Brain microvascular endothelial cell (primary cell): ENCODE results near the gene MCRS1.

Experiments
- DNase-seq: peaks from one replicate; pipeline ENCODE4 v3.0.0-alpha.2; 2020
- H3K27ac ChIP-seq: fragments of 250-450 bp; sonication (Bioruptor Pico); 2 replicates; pipeline ENCODE4 v1.5.1; 2020; ENCODE audit warnings: mild to moderate bottlenecking, moderate library complexity
- H3K27me3 ChIP-seq: fragments of 250-450 bp; sonication (Bioruptor Pico); replicated peaks from 2 replicates; pipeline ENCODE4 v1.5.1; 2020; ENCODE audit warnings: mild to moderate bottlenecking
- H3K36me3 ChIP-seq: fragments of 250-450 bp; sonication (Bioruptor Pico); replicated peaks from 2 replicates; pipeline ENCODE4 v1.5.1; 2020; ENCODE audit warnings: mild to moderate bottlenecking
- H3K4me3 ChIP-seq: 2 replicates; pipeline ENCODE4 v1.5.1; 2011; ENCODE audit warnings: low read depth, mild to moderate bottlenecking, control low read depth, low read length, moderate library complexity
- in situ Hi-C: cut with HindIII; loops from 2 replicates; pipeline ENCODE4 v1.10.0; 2017; ENCODE audit warnings: low sequenced_read_pairs, low pct_ligation_motif_present
- TF ChIP-seq, protein P1 (sequence below): IDR thresholded peaks from 2 replicates; pipeline ENCODE4 v1.5.1; 2011; ENCODE audit warnings: low read depth, mild to moderate bottlenecking, moderate library complexity, low read length, control low read depth, inconsistent platforms; ENCODE audit errors: missing control alignments

Gene MCRS1

DNA sequence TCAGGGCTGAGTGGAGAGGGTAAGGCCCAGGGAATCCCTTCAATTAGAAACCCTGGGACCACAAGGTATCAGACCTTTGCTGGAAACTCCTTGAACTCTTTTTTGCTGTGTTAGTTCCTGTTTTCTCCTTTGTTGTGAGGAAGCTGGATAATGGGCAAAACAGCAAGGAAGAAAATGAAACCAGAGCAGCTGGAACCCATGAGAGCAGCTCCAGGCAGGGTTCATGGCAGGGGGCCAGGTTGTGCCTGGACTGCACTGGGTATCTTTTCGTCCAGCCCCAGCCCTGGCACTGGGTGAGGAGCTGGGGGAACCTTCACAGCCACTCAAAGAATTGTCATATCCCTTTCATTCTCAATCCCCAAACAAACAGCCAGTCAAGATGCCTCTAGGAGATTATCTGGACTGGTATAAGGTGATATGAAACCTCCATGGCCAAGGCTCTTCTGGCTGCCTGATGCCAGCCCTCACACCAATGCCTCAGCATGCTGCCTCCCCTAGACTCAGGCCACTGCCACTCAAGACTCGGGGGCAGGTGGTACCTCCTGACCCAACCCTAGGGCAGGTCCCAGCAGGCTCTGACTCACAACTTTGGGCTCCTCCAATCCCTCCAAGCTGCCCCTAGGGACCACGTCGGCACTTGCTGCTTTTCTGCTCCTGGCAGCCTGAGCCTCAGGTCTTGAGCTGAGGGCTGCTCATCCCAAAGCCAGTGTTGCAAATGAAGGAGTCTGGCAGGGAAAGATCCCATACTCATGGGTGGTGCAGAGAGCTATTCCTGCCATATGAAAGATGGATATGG is 21.0 kb upstream of the MCRS1 start:
- Histone ChIP-seq H3K27me3 (no peaks in the 10 kb centered on the region), H3K27ac (no peak overlapping the region), H3K4me3 (no peak overlapping the region), H3K36me3 (no peaks in the 10 kb centered on the region)
- TF ChIP-seq, protein P1, sequence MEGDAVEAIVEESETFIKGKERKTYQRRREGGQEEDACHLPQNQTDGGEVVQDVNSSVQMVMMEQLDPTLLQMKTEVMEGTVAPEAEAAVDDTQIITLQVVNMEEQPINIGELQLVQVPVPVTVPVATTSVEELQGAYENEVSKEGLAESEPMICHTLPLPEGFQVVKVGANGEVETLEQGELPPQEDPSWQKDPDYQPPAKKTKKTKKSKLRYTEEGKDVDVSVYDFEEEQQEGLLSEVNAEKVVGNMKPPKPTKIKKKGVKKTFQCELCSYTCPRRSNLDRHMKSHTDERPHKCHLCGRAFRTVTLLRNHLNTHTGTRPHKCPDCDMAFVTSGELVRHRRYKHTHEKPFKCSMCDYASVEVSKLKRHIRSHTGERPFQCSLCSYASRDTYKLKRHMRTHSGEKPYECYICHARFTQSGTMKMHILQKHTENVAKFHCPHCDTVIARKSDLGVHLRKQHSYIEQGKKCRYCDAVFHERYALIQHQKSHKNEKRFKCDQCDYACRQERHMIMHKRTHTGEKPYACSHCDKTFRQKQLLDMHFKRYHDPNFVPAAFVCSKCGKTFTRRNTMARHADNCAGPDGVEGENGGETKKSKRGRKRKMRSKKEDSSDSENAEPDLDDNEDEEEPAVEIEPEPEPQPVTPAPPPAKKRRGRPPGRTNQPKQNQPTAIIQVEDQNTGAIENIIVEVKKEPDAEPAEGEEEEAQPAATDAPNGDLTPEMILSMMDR, result no peak
- in situ Hi-C loops, result no loop called here
- DNase-seq, result no peak

DNA sequence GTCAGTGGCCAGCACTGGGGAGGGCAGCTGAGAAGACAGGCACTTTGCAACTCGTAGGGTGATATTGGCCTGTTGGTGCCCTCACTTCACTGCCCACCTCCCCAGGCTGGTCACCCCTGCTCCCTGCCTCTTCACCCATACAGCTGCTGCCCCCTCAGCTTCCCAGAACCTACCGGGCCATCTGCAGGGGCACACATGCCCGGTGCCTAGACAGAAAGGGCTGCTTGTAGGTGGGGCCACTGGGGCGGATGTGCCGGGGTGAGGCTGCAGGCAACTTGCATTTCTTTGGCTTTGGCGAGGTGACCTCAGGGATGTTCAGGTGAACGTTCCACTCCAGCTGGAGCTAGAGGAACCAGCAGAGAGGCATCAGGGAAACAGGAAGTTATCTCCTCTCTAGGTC is 20.3 kb upstream of the MCRS1 start:
- Histone ChIP-seq H3K36me3 (no peaks in the 10 kb centered on the region), H3K27ac (no peak overlapping the region), H3K27me3 (no peaks in the 10 kb centered on the region), H3K4me3 (no peak overlapping the region)
- TF ChIP-seq, protein P1, result no peak
- in situ Hi-C loops, result no loop called here
- no peak for DNase-seq

DNA sequence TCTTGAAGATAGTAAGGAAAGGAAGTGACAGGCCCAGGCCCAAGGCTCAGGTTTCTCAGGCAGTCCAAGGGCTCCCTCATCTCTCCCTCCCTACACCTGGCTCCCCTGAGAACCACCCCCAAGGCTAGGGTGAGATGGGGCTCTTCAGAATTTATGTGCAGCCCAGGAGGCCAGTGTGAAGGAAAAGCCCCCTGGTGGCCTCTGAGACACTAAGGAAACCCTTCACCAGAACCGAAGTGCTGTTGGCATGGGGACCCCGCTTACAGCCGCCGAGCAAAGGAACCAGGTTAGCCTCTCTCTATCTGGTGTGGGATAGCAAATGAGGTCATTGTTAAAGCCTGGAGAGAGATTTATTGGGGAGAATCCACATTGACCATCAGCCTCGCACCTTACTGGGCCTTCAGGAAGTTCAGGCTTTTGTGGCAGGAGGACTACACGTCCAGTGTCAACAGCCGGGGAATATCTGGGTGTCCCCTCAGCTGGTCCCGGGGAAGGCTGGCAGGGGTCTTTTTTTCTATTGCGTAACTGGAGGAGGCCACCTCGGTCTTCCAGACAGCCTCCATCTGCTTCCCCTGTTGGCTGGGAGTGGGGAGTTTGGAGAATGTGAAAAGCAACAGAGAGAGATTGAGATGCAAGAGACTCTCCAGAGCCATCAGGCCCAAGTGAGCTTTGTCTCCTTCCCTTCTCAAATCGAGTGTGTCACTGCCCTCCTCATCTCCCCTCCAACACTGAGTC is 19.4 kb upstream of the MCRS1 start:
- Histone ChIP-seq H3K4me3 (no peak overlapping the region), H3K36me3 (no peaks in the 10 kb centered on the region), H3K27me3 (no peaks in the 10 kb centered on the region), H3K27ac (no peak overlapping the region)
- in situ Hi-C loops, result no loop called here
- no peak for DNase-seq
- TF ChIP-seq, protein P1, result peak; percentile 33

DNA sequence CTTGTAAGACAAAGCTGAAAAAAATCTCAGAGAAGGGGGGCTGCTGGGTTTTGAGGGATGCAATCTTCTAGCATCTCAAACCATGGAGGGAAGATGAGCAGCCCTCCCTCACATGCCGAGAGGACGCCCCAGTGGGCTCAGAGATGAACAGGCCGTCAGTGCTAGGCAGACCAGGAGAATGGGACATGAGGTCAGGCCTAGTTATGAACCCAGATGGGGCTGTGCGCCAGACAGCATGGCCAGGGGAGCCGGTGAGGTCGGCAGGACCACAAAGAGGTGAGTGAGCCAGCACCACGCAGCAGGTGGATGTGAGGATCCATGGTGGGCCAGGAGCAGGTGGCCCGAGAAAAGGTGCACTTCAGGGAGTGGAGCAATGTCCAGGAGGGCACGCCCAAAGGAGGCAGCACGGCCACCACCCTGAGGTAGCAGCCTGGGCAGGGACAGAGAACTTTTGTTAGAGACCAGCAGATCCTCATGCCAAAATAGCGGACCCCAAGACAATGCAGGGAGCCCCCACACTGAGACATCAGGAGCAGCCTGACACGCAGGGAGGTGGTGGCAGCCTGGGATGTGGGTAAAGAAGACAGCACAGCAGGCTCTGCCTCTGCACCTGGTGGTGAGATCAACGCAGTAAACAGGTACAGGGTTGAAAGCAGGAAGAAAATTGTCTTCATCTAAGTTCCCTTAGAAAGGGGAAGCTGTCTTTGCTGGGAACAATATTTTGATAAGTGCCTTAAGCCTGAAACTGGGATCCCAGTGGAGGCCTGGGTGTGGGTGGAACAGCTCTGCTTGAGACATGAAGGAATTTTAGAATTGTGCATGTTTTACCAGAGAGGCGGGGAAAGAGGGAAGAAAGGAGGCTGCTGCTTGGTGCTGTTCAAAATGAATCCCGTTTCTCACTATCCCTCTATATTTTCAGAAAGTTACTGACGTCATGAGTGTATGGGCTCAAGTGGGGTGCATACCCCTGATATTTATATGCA is 17.8 kb upstream of the MCRS1 start:
- TF ChIP-seq, protein P1, result no peak
- Histone ChIP-seq H3K36me3 (no peaks in the 10 kb centered on the region), H3K27me3 (no peaks in the 10 kb centered on the region), H3K27ac (no peak overlapping the region), H3K4me3 (no peak overlapping the region)
- in situ Hi-C loops, result no loop called here
- DNase-seq, result no peak

DNA sequence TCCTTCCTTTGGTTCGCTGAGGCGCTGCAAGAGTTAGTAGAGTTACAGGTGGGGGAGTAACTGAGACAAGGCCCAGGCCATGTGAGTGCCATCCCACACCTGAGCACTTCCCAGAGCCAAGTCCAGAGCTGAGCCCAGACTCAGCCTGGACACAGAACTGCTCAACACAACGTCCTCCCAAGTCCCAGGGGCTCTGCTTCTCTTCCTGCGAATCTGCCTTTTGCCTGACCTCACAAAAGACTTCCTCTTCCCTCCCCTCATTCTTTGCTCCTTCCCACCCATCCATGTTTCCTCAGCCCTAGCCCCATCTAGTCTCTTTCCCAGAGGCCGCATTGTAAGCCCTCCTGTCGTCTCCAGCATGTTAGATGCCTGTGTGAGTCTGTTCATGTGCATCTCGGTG is 16.6 kb upstream of the MCRS1 start:
- H3K27me3 ChIP-seq, result no peaks in the 10 kb centered on the region
- no peak overlapping the region for H3K4me3 ChIP-seq
- H3K36me3 ChIP-seq, result no peaks in the 10 kb centered on the region
- DNase-seq, result no peak
- TF ChIP-seq, protein P1, result no peak
- in situ Hi-C loops, result no loop called here
- no peak overlapping the region for H3K27ac ChIP-seq
